ENCODE measurements around the gene TAS2R19.

TAS2R19 gene

DNA sequence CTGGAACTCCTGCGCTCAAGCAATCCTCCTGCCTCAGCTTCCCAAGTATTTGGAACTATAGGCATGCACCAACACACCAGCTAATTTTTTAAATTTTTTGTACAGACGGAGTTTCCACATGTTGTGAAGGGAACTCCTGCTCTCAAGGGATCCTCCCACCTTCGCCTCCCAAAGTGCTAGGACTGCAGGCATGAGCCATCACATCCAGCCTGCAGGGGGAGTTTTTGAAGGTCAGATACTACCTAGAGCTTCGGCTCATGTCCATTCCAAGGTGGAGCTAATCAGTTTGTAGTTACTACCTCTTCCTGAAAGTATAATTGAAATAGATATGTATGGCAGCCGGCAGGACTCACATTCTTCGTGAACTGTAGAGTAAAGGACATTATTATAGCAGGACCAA is 3.7 kb upstream of the TAS2R19 start:
- TF ChIP-seq, protein P1, sequence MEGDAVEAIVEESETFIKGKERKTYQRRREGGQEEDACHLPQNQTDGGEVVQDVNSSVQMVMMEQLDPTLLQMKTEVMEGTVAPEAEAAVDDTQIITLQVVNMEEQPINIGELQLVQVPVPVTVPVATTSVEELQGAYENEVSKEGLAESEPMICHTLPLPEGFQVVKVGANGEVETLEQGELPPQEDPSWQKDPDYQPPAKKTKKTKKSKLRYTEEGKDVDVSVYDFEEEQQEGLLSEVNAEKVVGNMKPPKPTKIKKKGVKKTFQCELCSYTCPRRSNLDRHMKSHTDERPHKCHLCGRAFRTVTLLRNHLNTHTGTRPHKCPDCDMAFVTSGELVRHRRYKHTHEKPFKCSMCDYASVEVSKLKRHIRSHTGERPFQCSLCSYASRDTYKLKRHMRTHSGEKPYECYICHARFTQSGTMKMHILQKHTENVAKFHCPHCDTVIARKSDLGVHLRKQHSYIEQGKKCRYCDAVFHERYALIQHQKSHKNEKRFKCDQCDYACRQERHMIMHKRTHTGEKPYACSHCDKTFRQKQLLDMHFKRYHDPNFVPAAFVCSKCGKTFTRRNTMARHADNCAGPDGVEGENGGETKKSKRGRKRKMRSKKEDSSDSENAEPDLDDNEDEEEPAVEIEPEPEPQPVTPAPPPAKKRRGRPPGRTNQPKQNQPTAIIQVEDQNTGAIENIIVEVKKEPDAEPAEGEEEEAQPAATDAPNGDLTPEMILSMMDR (conservative IDR thresholded peaks at IDR 0.05; ENCODE audit: low read depth): no peak
- no peak overlapping the region for H3K27ac ChIP-seq
- DNase-seq (ENCODE audit: low spot score): no peak
- CTCF ChIA-PET: no interaction called here
- POLR2A ChIA-PET (ENCODE audit: low non-redundant PET): no interaction called here

DNA sequence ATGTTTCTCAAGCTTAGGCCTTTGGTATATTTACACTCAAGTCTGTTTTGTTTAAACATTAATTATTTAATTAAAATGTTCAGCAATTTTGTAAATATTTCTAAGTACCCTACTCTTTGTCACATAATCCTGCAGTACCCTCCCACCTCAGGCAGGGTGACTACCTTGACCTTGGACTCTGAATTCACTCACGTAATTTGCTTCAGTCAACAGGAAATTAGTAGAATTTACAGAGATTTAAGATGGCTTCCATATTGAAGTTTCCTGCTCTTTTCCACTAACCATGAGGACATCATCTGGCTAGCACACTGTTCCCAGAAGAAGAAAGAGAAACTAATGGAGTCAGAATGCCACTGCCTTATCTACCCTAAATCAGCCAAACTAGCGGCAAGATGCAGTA is 967 bp upstream of the TAS2R19 start:
- CTCF ChIA-PET: no interaction called here
- POLR2A ChIA-PET (ENCODE audit: low non-redundant PET): no interaction called here
- DNase-seq (ENCODE audit: low spot score): no peak
- no peak overlapping the region for H3K27ac ChIP-seq
- TF ChIP-seq, protein P1 (conservative IDR thresholded peaks at IDR 0.05; ENCODE audit: low read depth): no peak

DNA sequence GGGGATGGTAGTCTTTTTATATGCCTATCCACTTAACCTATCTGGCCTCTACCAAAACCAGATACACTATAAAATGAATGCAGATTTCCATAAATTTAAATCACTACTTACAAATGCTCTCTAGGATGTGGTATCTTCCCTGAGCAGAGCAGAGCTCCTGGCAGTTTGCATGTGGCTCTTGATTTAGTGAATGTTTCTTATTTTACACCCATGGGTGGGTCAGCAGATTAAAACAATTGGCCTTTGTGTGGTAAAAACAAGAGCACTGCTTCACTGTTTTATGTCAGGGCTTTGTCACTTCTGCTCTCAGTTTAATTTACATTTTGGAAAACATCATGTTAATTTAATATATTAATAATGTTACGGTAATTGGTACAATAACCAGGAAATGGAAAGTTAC is 5.5 kb downstream of the TAS2R19 start:
- no peak for DNase-seq (ENCODE audit: low spot score)
- POLR2A ChIA-PET (ENCODE audit: low non-redundant PET): no interaction called here
- H3K27ac ChIP-seq: no peak overlapping the region
- CTCF ChIA-PET: no interaction called here
- TF ChIP-seq, protein P1 (conservative IDR thresholded peaks at IDR 0.05; ENCODE audit: low read depth): no peak

DNA sequence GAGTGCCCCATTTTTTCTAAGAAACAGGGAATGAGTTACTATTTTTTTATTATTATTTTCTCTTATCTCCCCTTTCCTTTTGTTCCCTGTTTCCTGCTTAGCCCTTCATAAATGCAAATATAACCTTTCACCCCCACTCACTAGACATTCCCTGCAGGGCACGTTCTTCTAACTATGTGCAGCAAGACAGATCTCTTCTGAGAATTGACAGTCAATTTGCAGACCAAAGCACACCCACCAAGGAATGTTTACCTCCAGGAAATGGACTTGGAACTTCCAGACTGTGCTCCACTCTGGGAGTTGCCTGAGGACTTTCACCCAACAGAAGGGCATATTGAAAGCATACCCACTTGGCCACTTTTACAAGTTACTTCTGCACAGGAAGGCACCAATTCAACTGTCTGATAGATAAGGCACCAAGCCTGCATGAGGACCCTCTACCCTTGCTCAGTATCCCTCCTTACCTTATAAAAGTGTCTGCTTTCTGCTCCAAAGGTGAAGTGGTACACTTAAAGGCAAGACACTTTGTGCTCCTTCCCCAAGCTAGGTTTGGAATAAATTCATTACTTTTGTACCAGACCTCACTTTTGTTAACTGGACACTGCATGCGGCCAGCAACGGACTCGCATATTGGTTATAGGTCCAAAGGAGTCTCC is 6.5 kb downstream of the TAS2R19 start:
- no peak for DNase-seq (ENCODE audit: low spot score)
- H3K27ac ChIP-seq: no peak overlapping the region
- POLR2A ChIA-PET (ENCODE audit: low non-redundant PET): no interaction called here
- TF ChIP-seq, protein P1 (conservative IDR thresholded peaks at IDR 0.05; ENCODE audit: low read depth): no peak
- CTCF ChIA-PET: interaction anchor here (0.6 kb wide), 1 partner anchor 130 kb away, joined by 3 read pairs; no protein-coding TSS in a partner anchor

- no peak overlapping the region for H3K27ac ChIP-seq
- ChIA-PET POLR2A (ENCODE audit: low non-redundant PET) (no interaction called here), CTCF (no interaction called here)
- no peak for DNase-seq (ENCODE audit: low spot score)
- TF ChIP-seq, protein P1 (conservative IDR thresholded peaks at IDR 0.05; ENCODE audit: low read depth): no peak
Observed at GRCh38 chr12:11014234-11014633, 8.2 kb downstream of the TAS2R19 start.

- CTCF ChIA-PET: no interaction called here
- DNase-seq (ENCODE audit: low spot score): no peak
Observed at GRCh38 chr12:11007608-11008007, 14.8 kb downstream of the TAS2R19 start.

More at GRCh38 chr12:11007608-11008007, 14.8 kb downstream of the TAS2R19 start:
- POLR2A ChIA-PET (ENCODE audit: low non-redundant PET): no interaction called here
- TF ChIP-seq, protein P1 (conservative IDR thresholded peaks at IDR 0.05; ENCODE audit: low read depth): no peak
- H3K27ac ChIP-seq: no peak overlapping the region
